ENCODE measurements around the gene STAC3.

STAC3 gene

DNA sequence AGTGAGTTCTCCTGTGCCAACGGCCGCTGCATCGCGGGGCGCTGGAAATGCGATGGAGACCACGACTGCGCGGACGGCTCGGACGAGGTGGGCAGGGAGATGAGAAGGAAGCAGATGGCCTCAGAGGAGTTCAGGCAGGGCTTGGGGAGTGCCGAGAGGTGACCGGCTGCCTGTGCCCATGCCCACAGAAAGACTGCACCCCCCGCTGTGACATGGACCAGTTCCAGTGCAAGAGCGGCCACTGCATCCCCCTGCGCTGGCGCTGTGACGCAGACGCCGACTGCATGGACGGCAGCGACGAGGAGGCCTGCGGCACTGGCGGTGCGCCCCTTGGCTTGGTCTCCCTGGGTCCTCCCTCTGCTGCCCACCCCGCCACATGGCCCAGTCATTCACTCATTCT is 47.8 kb downstream of the STAC3 start:
- no peak overlapping the region for H3K23ac ChIP-seq (ENCODE audit: low read length in 2 of 2)
- no peak overlapping the region for H2BK12ac ChIP-seq (ENCODE audit: low read length in 2 of 2)
- no peaks in the 10 kb centered on the region for H3K27me3 ChIP-seq (ENCODE audit: control insufficient read depth in 1 of 2, insufficient read depth in 1 of 2, low read length in 2 of 2)
- WGBS = 96% methylated on average over 28 of the region's 28 CpGs
- no peak overlapping the region for H3K14ac ChIP-seq (ENCODE audit: low read length in 2 of 2)
- H3K4me1 ChIP-seq (ENCODE audit: control insufficient read depth, insufficient read depth, low read depth, low read length) = no peaks in the 10 kb centered on the region
- no peaks in the 10 kb centered on the region for H3K9me3 ChIP-seq (ENCODE audit: control insufficient read depth, low read length)
- H3K79me1 ChIP-seq (replicated peaks; ENCODE audit: low read length, poor library complexity, severe bottlenecking) = peaks cover 7% of the 10 kb centered on the region
- no peak overlapping the region for H2BK120ac ChIP-seq (ENCODE audit: low read depth, low read length)
- H2AK5ac ChIP-seq (ENCODE audit: low read length, severe bottlenecking) = no peak overlapping the region
- peak overlapping the region; percentile 18 for H4K91ac ChIP-seq (ENCODE audit: low read length)
- no peak overlapping the region for H3K27ac ChIP-seq (ENCODE audit: low read length, poor library complexity, severe bottlenecking)
- no peak overlapping the region for H2AFZ ChIP-seq (ENCODE audit: low read depth, low read length)
- H3K9ac ChIP-seq (ENCODE audit: low read length) = no peak overlapping the region
- H3K4me2 ChIP-seq (ENCODE audit: low read length, poor library complexity, severe bottlenecking) = no peak overlapping the region
- peaks cover 95 to 97% of the 10 kb centered on the region in 2 experiments for H3K36me3 ChIP-seq (ENCODE audit: control insufficient read depth in 1 of 2, insufficient read depth in 2 of 2, low read depth in 1 of 2, low read length in 2 of 2)
- no peak overlapping the region for H3K4ac ChIP-seq (ENCODE audit: low read depth in 1 of 2, low read length in 2 of 2)
- H4K8ac ChIP-seq (ENCODE audit: low read length) = no peak overlapping the region
- H2BK15ac ChIP-seq (ENCODE audit: low read depth, poor library complexity, severe bottlenecking) = no peak overlapping the region
- DNase-seq = no peak
- no peak overlapping the region for H3K4me3 ChIP-seq (ENCODE audit: insufficient read depth in 1 of 2, low read depth in 1 of 2, low read length in 2 of 2)
- H2BK5ac ChIP-seq (ENCODE audit: low read depth, low read length, poor library complexity, severe bottlenecking) = no peak overlapping the region
- H3K18ac ChIP-seq (ENCODE audit: low read depth in 1 of 2, low read length in 2 of 2) = no peak overlapping the region

DNA sequence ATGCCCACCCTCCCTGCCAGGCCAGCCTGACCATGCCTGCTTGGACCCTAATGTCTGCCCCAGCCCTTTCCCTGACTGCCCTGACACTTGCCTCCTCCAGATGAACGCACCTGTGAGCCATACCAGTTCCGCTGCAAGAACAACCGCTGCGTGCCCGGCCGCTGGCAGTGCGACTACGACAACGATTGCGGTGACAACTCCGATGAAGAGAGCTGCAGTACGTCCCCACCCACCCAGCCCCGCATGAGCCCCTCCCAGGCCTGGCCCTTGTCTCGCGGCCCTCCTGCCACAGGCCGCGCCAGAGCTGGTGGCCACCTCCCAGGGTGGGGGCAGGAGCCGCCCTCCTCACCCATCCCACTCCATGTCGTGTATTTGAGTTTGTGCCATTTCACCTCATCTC is 48.7 kb downstream of the STAC3 start:
- DNase-seq = no peak
- Histone ChIP-seq H2BK12ac (ENCODE audit: low read length in 2 of 2) (no peak overlapping the region), H2BK120ac (ENCODE audit: low read depth, low read length) (no peak overlapping the region), H3K23ac (ENCODE audit: low read length in 2 of 2) (no peak overlapping the region), H3K9me3 (ENCODE audit: control insufficient read depth, low read length) (no peaks in the 10 kb centered on the region), H2BK5ac (ENCODE audit: low read depth, low read length, poor library complexity, severe bottlenecking) (no peak overlapping the region), H3K4me1 (ENCODE audit: control insufficient read depth, insufficient read depth, low read depth, low read length) (no peaks in the 10 kb centered on the region), H3K4me3 (ENCODE audit: insufficient read depth in 1 of 2, low read depth in 1 of 2, low read length in 2 of 2) (no peak overlapping the region), H3K79me1 (replicated peaks; ENCODE audit: low read length, poor library complexity, severe bottlenecking) (peaks cover 9% of the 10 kb centered on the region), H2AFZ (ENCODE audit: low read depth, low read length) (no peak overlapping the region), H2BK15ac (ENCODE audit: low read depth, poor library complexity, severe bottlenecking) (no peak overlapping the region), H4K91ac (ENCODE audit: low read length) (no peak overlapping the region), H4K8ac (ENCODE audit: low read length) (no peak overlapping the region), H3K14ac (ENCODE audit: low read length in 2 of 2) (no peak overlapping the region), H3K4me2 (ENCODE audit: low read length, poor library complexity, severe bottlenecking) (no peak overlapping the region), H3K9ac (ENCODE audit: low read length) (no peak overlapping the region), H3K27me3 (ENCODE audit: control insufficient read depth in 1 of 2, insufficient read depth in 1 of 2, low read length in 2 of 2) (no peaks in the 10 kb centered on the region), H3K27ac (ENCODE audit: low read length, poor library complexity, severe bottlenecking) (no peak overlapping the region), H3K18ac (ENCODE audit: low read depth in 1 of 2, low read length in 2 of 2) (no peak overlapping the region), H3K36me3 (ENCODE audit: control insufficient read depth in 1 of 2, insufficient read depth in 2 of 2, low read depth in 1 of 2, low read length in 2 of 2) (peaks cover 95 to 97% of the 10 kb centered on the region in 2 experiments), H3K4ac (ENCODE audit: low read depth in 1 of 2, low read length in 2 of 2) (no peak overlapping the region), H2AK5ac (ENCODE audit: low read length, severe bottlenecking) (no peak overlapping the region)
- 94% methylated on average over 19 of the region's 19 CpGs for WGBS

DNA sequence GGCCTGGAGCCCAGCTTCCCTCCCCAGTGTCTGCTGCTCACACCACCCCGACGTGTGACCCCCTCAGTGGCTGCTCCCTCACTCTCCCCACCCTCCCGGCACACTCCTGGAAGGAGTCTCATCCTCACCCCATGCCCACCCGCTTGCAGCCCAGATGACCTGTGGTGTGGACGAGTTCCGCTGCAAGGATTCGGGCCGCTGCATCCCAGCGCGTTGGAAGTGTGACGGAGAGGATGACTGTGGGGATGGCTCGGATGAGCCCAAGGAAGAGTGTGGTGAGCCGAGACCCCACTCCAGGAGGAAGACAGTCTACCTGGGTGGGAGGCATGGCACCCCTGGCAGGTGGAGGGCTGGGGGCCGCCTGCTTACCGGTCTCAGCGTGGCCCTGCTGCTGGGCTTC is 49.4 kb downstream of the STAC3 start:
- H3K4ac ChIP-seq (ENCODE audit: low read depth in 1 of 2, low read length in 2 of 2) = no peak overlapping the region
- 94% methylated on average over 12 of the region's 16 CpGs for WGBS
- H3K9me3 ChIP-seq (ENCODE audit: control insufficient read depth, low read length) = no peaks in the 10 kb centered on the region
- H4K8ac ChIP-seq (ENCODE audit: low read length) = no peak overlapping the region
- no peak overlapping the region for H2BK15ac ChIP-seq (ENCODE audit: low read depth, poor library complexity, severe bottlenecking)
- no peak overlapping the region for H3K27ac ChIP-seq (ENCODE audit: low read length, poor library complexity, severe bottlenecking)
- H3K9ac ChIP-seq (ENCODE audit: low read length) = no peak overlapping the region
- no peaks in the 10 kb centered on the region for H3K27me3 ChIP-seq (ENCODE audit: control insufficient read depth in 1 of 2, insufficient read depth in 1 of 2, low read length in 2 of 2)
- no peak overlapping the region for H2BK5ac ChIP-seq (ENCODE audit: low read depth, low read length, poor library complexity, severe bottlenecking)
- H3K14ac ChIP-seq (ENCODE audit: low read length in 2 of 2) = no peak overlapping the region
- no peak overlapping the region for H3K4me2 ChIP-seq (ENCODE audit: low read length, poor library complexity, severe bottlenecking)
- H4K91ac ChIP-seq (ENCODE audit: low read length) = no peak overlapping the region
- H2BK12ac ChIP-seq (ENCODE audit: low read length in 2 of 2) = no peak overlapping the region
- no peak overlapping the region for H2AK5ac ChIP-seq (ENCODE audit: low read length, severe bottlenecking)
- no peak overlapping the region for H3K4me3 ChIP-seq (ENCODE audit: insufficient read depth in 1 of 2, low read depth in 1 of 2, low read length in 2 of 2)
- DNase-seq = no peak
- no peaks in the 10 kb centered on the region for H3K4me1 ChIP-seq (ENCODE audit: control insufficient read depth, insufficient read depth, low read depth, low read length)
- peaks cover 9% of the 10 kb centered on the region for H3K79me1 ChIP-seq (replicated peaks; ENCODE audit: low read length, poor library complexity, severe bottlenecking)
- no peak overlapping the region for H3K18ac ChIP-seq (ENCODE audit: low read depth in 1 of 2, low read length in 2 of 2)
- peaks cover 99 to 100% of the 10 kb centered on the region in 2 experiments for H3K36me3 ChIP-seq (ENCODE audit: control insufficient read depth in 1 of 2, insufficient read depth in 2 of 2, low read depth in 1 of 2, low read length in 2 of 2)
- no peak overlapping the region for H3K23ac ChIP-seq (ENCODE audit: low read length in 2 of 2)
- H2BK120ac ChIP-seq (ENCODE audit: low read depth, low read length) = no peak overlapping the region
- H2AFZ ChIP-seq (ENCODE audit: low read depth, low read length) = no peak overlapping the region

DNA sequence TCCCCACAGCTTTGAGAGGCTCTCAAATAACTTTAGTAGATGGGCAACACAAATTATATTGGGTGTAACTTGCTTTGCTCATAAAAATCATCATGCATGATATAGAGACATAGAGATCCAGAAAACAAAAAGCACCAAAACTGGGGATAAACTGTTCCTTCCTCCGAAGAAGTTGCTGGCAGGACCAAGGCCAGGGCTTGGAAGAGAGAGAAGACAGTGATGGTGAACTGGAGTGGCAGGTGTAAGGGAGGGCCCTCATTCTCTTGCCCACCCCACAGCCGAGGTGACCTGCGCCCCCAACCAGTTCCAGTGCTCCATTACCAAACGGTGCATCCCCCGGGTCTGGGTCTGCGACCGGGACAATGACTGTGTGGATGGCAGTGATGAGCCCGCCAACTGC is 49.8 kb downstream of the STAC3 start:
- no peak overlapping the region for H4K8ac ChIP-seq (ENCODE audit: low read length)
- 97% methylated on average over 8 of the region's 8 CpGs for WGBS
- no peak overlapping the region for H2BK15ac ChIP-seq (ENCODE audit: low read depth, poor library complexity, severe bottlenecking)
- no peaks in the 10 kb centered on the region for H3K4me1 ChIP-seq (ENCODE audit: control insufficient read depth, insufficient read depth, low read depth, low read length)
- H3K9ac ChIP-seq (ENCODE audit: low read length) = no peak overlapping the region
- H3K14ac ChIP-seq (ENCODE audit: low read length in 2 of 2) = no peak overlapping the region
- no peak overlapping the region for H3K27ac ChIP-seq (ENCODE audit: low read length, poor library complexity, severe bottlenecking)
- no peak for DNase-seq
- H3K79me1 ChIP-seq (replicated peaks; ENCODE audit: low read length, poor library complexity, severe bottlenecking) = peaks cover 9% of the 10 kb centered on the region
- no peak overlapping the region for H3K18ac ChIP-seq (ENCODE audit: low read depth in 1 of 2, low read length in 2 of 2)
- H2BK5ac ChIP-seq (ENCODE audit: low read depth, low read length, poor library complexity, severe bottlenecking) = no peak overlapping the region
- H3K36me3 ChIP-seq (ENCODE audit: control insufficient read depth in 1 of 2, insufficient read depth in 2 of 2, low read depth in 1 of 2, low read length in 2 of 2) = peaks cover 99 to 100% of the 10 kb centered on the region in 2 experiments
- no peak overlapping the region for H3K4ac ChIP-seq (ENCODE audit: low read depth in 1 of 2, low read length in 2 of 2)
- H4K91ac ChIP-seq (ENCODE audit: low read length) = no peak overlapping the region
- H3K4me2 ChIP-seq (ENCODE audit: low read length, poor library complexity, severe bottlenecking) = no peak overlapping the region
- H2BK120ac ChIP-seq (ENCODE audit: low read depth, low read length) = no peak overlapping the region
- no peak overlapping the region for H3K23ac ChIP-seq (ENCODE audit: low read length in 2 of 2)
- no peak overlapping the region for H3K4me3 ChIP-seq (ENCODE audit: insufficient read depth in 1 of 2, low read depth in 1 of 2, low read length in 2 of 2)
- H3K9me3 ChIP-seq (ENCODE audit: control insufficient read depth, low read length) = no peaks in the 10 kb centered on the region
- no peak overlapping the region for H2AFZ ChIP-seq (ENCODE audit: low read depth, low read length)
- H3K27me3 ChIP-seq (ENCODE audit: control insufficient read depth in 1 of 2, insufficient read depth in 1 of 2, low read length in 2 of 2) = no peaks in the 10 kb centered on the region
- no peak overlapping the region for H2BK12ac ChIP-seq (ENCODE audit: low read length in 2 of 2)
- H2AK5ac ChIP-seq (ENCODE audit: low read length, severe bottlenecking) = no peak overlapping the region

Measured in mesenchymal stem cell (in vitro differentiated cells and primary cell).